Epithelial cell of proximal tubule (primary cell): ENCODE data around the gene KCNK1. TPM values are rescaled to one million over a fixed set of nuclear protein-coding genes. Genes with fewer than 3 reads are reported as not detected.

Experiments used
- DNase-seq: peaks from one replicate; pipeline ENCODE4 v3.0.0-alpha.2; 2011; ENCODE audit warnings: low read depth
- H3K4me3 ChIP-seq: 2 replicates; pipeline ENCODE4 v1.5.1; 2011; ENCODE audit warnings: low read depth, mild to moderate bottlenecking, low read length
- CTCF ChIP-seq: conservative IDR thresholded peaks from 2 replicates; pipeline ENCODE4 v1.5.1; 2012; ENCODE audit warnings: low read depth, mild to moderate bottlenecking, low read length
- total RNA-seq: library from RNA; depleted of rRNA; stranded (reverse); fragments of >200 nt; gene quantifications from 2 replicates; pipeline ENCODE4 v1.2.3, GENCODE V29; 2015

Gene KCNK1
- total RNA-seq, 1 donor from 2014 or later = 9.8 TPM

- H3K4me3 ChIP-seq = no peak overlapping the region
- DNase-seq = no peak
- no peak for TF ChIP-seq CTCF
Measured at GRCh38 chr1:233656032-233656635, 42.2 kb downstream of the KCNK1 start.

- DNase-seq = no peak
Measured at GRCh38 chr1:233656687-233657086, 42.8 kb downstream of the KCNK1 start.

GRCh38 chr1:233657466-233657865 lies 43.6 kb downstream of the KCNK1 start:
- TF ChIP-seq CTCF = no peak
- DNase-seq = no peak
- no peak overlapping the region for H3K4me3 ChIP-seq

More at GRCh38 chr1:233656687-233657086, 42.8 kb downstream of the KCNK1 start:
- no peak for TF ChIP-seq CTCF
- no peak overlapping the region for H3K4me3 ChIP-seq

- H3K4me3 ChIP-seq = no peak overlapping the region
- no peak for TF ChIP-seq CTCF
- DNase-seq = no peak
Measured at GRCh38 chr1:233659495-233659894, 45.6 kb downstream of the KCNK1 start.

- no peak overlapping the region for H3K4me3 ChIP-seq
- TF ChIP-seq CTCF = no peak
- DNase-seq = no peak
Measured at GRCh38 chr1:233661376-233662159, 47.7 kb downstream of the KCNK1 start.

- H3K4me3 ChIP-seq = no peak overlapping the region
- TF ChIP-seq CTCF = no peak
- DNase-seq = no peak
Measured at GRCh38 chr1:233662575-233663304, 48.8 kb downstream of the KCNK1 start.
